HG03064 (cell line): Measurements from ENCODE around the gene TSFM.
A peak's percentile ranks its signal among the peaks of the same experiment; 100 is the strongest.

Experiments
- ATAC-seq: cut with Tn5 transposase; IDR thresholded peaks from one replicate; pipeline ENCODE4 v1.9.1; 2021; ENCODE audit warnings: low read depth; ENCODE audit not compliant: unreplicated experiment

Gene TSFM

DNA sequence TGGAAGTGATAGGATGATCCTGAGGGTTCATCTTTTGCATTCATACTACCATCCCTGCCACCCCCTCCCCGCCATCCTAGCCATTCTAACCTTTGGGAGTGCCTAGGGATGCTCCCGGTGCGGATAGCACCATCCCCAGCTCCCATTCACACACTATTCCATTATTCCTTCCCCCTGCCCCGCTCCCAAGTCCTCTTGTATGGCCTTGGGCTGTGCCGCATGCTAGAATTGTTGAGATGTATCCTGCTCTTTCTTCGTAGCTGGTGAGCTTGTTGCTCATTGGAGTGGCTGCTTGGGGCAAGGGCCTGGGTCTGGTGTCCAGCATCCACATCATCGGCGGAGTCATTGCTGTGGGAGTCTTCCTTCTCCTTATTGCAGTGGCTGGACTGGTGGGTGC lies 37.1 kb upstream of the TSFM start:
- ATAC-seq = no peak

DNA sequence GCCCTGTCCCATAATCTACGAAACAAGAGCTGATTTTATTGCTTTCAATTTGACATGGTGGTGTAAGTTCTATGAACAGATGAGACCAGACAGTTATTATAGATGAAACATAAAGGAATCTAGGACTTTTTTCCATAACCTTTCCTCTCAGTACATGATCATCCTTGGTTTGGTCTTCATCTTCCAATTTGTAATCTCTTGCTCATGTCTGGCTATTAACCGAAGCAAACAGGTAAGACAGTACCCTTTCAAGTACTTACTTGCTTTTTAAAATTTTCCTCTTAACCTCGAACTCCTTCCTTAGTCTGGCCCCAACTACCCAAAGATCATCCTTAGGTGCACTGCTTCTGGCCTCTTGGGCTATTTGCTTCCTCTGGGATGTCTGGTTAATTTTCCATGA lies 36.6 kb upstream of the TSFM start:
- ATAC-seq = no peak

DNA sequence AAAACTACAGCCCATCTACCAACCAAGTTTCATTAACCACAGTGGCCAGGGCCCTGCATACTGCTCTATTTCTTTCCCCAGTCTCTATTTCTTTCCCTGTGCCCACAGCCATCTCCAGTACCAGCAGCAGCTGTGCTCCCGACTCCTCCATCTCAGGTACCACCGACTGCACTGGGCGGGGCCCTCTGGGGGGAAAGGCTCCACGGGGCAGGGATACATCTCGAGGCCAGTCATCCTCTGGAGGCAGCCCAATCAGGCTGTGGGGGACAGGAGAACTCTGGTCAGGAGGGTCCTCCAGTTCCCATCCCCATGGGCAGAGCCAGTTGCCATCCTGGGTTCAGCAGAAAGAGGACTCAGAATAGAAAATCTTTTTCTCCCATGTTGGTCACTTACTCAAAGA lies 33.5 kb upstream of the TSFM start:
- no peak for ATAC-seq

DNA sequence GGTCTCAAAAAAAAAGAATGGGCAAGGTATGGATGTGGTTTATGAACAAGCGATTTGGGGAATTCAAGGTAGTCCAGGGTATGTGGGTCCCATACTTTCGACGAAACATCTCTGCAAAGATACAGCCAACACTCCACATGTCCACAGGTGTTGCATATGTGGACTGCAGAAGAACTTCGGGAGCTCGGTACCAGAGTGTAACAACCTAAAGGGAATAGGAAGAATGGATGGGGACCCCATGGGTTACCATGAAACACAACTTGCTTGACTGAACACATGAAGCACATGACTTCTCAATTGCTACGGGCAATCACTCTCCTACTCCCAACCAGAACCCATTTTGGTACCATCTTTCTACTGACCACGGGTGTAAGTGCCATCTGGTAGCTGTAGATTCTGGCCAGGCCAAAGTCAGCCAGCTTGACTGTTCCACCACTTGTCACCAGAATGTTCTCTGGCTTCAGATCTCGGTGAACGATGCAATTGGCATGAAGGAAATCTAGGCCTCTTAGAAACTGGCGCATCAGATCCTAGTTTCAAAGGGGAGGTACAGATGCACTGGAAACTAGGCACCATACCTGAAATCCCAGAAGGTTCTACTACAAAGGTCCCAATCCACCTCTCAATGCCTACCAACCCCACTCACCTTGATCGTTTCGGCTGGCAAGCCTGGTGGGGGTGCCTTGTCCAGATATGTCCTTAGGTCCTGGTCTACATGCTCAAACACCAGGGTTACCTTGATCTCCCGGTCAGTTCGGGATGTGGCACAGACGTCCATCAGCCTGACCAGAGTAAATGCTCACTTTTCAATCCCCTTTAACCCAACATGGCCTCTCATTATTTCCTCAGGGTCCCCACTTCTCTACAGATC lies 31.8 kb upstream of the TSFM start:
- no peak for ATAC-seq

DNA sequence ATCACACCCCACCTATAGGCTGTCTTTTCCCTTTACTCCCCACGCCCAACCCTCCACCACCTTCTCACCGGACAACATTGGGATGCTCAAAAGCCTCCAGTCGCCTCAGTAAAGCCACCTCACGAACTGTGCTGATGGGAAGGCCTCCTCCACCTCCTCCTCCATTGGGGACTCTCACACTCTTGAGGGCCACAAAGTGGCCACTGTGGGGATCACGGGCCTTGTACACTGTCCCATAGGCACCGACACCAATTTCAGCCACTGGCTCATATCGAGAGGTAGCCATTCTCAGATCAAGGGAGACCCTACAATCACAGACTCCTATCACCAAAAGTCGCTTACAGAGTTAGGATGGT lies 31.2 kb upstream of the TSFM start:
- no peak for ATAC-seq

DNA sequence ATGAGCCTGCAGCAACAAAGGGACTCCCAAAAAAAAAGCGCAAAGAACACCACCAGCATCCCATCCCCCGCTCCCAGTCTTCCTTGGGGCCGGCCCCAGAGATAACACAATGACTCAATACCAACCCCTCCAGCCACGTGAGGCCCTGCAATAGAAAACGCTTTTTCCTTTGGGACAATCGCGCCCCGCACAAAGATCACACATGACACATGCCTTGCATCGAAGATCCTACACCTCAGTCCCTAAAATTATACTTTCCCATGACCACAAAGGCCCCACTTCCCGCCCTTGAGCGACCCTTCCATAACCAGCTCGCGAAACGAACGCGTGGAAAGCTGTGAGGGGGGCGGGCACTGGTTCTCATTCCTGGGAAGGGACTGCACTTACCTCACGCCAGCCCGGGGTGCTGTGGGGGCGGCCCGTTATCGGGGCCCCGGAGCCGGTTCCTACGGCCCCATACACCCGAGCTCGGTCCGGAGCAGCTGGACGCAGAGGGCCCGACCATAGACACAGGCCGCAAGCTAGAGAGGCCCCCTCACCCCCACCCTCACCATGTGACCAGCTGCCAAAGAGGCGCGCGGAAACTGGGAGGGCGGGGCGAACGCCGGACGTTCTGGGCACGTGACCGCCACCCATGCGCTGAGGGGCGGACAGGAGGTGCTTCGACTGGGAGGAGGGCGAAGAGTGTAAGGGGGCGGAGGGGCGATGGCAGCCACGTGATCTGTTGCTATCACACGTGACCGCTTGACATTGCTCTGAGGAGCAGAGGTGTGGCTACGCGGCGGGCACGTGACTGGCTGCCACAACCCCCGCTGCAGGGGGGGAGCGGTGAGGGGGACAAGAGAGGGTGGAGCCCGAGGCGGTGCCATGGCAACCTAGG lies 30.6 kb upstream of the TSFM start, which contains the start of gene CDK4:
CDK4 (minus strand) TSS at position 523 of the 880 bp plus-strand sequence. CDS start 593 bp downstream, outside the sequence.
- ATAC-seq = peak; percentile 63

DNA sequence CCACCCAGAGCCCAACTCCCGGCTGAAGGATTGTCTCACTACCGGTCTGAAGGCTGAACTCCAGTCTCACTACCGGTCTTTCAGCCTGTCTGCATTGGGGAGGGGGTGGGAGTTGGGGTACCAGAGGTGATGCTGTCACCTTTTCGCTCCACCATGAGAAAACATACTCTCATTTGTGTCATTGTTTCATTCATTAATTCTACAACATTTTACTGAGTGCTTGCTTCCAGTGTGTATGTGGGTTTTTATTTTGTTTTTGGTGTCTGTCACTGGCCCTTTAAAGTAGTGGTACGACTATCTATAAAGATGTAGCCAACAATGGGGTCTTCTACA lies 30.0 kb upstream of the TSFM start:
- no peak for ATAC-seq

DNA sequence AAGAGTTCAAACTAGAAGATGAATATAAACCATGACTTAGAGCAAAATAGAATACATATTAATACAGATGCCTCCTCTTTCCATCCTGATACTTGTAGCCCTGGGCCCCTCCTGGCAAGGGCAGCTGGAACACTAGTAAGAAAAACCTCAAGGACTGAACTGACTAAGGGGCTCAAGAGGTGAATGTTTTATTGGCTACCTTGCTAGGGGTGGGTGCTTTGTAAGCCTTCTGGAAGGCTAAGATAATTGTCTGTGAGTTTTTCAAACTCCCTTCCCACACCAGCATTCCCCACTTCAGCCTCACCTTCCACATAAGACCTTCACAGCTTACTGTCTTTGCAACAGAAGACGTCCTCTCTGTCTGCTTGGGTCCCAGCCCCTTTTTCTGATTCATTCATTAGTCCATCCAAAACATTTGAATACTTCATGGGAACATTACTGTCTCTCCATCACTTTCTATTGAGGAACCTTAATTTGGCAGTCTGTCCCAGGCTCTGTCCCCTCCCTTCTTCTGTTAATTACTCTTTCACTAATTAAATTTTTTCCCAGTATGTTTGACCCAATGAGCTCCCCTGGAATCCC lies 28.7 kb upstream of the TSFM start:
- ATAC-seq = no peak

DNA sequence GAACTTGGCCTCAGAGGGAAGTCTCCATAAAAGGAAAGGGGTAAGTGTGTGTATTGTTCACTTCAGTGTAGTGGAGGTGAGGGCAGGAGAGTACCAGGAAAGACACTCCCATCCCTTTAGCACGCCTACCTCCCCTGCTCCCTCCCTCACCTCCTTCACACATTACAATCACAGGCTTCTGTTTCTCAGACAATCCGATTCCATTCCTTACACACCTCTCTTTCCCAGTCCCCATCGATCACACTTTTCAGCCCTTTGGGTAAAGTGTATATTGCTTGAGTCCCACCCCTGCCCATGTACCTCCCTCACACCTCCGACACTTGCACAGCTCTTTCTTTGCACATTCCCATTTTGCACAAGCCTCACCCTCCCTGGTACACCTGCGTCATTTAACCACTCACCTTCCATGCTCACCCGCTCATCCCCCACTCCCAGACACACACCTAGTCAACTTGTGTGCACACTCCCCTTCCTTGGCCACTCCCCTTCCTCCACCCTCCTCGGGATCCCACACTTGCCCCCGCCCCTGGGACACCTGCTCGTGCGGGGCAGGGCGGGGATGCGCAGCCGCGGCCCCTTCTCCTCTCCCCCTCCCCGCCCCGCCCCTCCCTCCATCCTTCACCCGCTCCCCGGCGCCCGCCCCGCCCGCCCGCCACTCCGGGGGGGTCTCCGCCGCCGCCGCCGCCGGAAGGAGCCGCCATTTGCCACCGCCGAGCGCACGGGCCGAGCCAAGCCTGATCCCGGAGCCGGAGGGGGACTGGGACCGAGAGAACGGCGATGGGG lies 28.0 kb upstream of the TSFM start, which contains the start of gene MARCHF9:
MARCHF9 (plus strand) TSS at position 693 of the 783 bp plus-strand sequence. CDS start 426 bp downstream, outside the sequence.
- ATAC-seq = peak; percentile 29

DNA sequence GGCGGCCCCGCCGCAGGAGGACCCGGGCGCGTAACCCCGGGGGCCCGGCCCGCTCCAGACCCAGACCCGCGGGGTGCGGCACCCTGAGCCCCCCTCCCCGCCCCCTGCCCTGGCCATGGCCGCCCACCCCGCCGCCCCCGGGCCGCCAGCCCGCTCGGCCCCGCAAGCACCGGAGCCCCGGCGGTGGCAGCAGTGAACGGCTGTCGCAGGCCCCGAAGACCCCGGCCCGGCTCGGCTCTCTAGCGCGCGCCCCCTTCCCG lies 27.5 kb upstream of the TSFM start:
- ATAC-seq = no peak

DNA sequence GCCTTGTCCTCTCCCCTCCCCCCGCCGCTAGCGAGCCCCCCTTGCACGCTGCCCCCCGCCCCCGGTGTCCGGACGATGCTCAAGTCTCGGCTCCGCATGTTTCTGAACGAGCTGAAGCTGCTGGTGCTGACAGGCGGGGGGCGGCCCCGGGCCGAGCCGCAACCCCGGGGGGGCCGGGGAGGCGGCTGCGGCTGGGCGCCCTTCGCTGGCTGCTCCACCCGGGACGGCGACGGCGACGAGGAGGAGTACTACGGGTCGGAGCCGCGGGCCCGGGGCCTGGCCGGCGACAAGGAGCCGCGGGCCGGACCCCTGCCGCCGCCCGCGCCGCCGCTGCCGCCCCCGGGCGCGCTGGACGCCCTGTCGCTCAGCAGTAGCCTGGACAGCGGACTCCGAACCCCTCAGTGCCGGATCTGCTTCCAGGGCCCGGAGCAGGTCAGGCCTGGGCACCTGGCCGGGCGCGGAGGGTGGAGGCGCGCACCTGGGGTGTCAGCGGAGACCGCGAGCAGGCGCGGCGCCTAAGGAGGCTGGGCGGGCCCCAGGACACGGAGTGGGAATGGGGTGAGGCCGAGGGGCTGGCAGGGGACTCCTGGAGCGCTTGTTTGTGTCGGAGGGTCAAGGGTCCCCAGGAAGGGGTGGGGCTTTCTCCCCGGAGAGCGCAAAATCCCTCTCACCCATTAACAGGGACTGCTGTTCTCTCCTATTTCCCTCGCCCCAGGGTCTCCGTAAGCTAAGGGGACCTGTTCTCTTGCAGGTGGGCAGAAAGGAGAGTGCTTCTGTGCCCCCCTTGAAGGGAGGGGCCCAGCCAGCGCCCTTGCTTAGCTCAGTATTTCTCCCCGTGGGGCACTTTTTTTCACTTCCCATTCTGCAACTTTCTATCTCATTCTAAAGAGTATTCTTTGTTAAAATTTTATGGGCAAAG lies 26.9 kb upstream of the TSFM start:
- no peak for ATAC-seq

DNA sequence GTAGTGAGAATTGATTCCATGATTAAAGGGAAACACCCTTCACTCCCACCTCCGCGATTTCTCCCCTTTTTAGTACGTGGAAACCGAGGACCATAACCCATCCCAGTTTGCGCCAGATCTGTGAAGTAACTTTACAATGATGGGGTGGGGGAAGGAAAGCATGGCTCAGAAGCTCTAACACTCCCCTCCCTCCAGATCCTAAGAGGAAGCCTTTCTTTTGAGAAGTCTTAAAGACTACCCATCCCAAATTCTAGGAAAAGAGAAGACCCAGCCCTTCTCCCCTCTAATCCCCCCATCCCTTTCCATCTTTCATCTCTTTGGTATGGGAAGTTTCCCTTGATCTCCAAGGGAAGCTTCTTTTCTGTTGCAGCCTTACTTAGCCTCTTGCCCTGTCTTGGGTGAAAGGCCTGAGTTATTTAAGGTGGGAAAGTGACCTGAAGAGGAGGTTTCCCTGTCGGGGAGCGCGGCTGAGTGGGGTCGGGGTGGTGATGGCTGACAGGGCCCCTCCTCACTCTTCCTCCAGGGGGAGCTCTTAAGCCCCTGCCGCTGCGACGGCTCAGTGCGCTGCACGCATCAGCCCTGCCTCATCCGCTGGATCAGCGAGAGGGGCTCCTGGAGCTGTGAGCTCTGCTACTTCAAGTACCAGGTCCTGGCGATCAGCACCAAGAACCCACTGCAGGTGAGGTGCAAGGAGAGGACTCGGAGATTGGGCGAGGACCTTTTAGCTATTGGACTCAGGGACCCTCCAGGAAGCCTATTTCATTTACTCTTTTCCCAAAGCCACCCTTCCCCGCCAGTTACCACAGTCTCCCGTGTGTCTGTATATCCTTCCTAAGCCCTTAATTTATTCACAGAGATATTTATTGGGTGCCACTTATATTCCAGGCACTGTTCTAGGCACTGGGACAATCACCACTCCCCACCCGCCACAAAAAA lies 25.9 kb upstream of the TSFM start:
- ATAC-seq = no peak

DNA sequence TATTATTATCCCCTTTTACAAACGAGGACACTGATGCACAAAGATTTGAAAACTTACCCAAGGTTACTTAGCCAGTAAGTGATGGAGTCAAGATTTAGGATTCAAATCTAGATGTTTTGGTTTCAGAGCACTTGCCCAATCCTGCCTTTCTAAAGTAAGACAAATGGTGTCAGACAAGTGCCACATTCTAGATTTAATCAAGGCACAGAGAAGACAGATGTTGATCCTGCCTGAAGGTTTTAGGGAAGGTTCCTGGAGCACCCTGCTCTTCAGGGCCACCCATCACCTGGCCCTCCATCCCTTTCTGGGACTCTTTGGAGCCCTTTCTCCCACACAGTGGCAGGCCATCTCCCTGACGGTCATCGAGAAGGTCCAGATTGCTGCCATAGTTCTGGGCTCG lies 24.8 kb upstream of the TSFM start:
- no peak for ATAC-seq

DNA sequence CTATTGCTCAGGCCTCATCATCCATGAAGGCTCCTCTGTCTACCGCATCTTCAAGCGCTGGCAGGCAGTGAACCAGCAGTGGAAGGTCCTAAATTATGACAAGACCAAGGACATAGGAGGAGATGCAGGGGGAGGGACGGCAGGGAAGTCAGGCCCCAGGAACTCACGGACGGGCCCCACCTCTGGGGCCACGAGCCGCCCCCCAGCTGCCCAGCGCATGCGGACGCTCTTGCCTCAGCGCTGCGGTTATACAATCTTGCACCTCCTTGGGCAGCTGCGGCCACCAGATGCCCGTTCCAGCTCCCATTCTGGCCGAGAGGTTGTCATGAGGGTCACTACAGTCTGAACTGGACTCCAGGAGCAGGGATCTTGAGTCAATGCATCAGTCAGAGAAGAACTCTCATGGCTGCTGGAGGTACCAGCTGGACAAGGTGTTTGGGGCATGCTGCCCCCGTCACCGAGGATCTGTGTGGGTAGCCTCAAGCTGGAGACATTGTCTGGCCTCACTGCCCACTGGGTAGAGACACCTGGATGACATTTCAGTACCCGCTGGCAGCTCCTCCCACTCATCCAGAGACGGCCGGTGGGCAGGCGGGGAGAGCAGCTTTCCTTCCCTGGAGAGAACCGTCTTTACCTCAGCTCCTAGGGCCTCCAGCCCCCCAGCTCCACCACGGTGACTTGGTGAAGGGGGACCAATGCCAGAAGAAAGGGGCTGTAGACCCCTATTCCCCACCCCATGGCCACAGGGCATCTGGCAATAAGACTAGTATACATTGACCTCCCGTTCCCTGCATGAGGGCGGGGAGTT lies 23.8 kb upstream of the TSFM start:
- ATAC-seq = no peak

DNA sequence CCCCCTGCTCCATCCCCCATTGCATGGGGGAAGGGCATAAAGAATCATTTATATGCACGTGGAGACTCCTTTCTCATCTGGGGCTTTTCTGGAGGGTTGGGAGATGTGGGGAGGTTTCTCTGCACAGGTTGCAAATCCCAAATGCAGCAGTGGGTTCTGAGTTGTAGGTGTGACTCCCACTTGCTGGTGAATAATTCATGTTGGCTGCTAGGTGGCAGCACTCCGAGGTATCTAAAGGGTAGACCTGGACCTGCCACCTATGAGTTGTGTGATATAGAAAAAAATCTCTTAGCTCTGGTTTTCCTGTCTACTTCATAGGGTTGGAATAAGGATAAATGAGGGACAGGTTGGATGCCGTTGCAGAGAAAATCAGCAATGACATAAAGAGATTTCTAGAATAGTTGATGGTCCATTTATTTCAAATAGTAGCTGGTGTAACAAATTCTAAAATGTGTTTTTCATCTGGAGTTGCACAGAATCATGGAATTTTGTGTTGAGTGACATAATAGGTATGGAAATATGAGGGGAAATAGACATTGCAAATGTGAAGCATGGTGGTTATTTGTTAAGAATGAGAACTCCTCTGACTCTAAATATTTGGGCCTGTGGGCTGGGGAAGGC lies 23.1 kb upstream of the TSFM start:
- no peak for ATAC-seq

DNA sequence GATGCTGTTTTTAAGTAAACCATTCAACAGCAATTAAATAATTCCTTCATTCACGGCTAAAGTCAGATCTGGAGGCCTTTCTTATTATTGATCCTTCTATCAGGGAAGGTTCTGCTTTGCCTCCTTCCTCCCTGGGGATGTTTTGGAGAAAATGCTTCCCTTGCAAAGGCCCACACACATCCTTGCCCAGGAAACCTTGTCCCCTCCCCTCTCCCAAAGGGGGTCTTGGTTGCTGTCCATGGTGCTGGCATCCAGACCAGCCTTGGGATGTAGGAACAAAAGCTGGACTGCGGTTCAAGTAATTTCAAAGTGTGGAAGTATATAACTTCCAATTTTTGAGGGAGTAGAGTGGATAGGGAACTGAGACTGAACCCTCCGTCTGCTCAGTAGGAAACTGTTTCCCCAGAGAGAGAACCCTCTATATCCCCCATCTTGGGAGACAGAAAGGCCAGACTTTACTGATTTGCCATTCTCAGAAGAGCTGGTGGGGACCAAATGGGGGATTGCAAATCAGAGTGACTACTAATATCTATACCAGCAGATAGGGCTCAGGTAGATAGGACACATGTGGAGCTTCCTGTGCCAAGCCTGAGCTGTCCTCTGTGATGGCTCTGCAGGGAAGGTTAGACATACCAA lies 22.1 kb upstream of the TSFM start:
- no peak for ATAC-seq

DNA sequence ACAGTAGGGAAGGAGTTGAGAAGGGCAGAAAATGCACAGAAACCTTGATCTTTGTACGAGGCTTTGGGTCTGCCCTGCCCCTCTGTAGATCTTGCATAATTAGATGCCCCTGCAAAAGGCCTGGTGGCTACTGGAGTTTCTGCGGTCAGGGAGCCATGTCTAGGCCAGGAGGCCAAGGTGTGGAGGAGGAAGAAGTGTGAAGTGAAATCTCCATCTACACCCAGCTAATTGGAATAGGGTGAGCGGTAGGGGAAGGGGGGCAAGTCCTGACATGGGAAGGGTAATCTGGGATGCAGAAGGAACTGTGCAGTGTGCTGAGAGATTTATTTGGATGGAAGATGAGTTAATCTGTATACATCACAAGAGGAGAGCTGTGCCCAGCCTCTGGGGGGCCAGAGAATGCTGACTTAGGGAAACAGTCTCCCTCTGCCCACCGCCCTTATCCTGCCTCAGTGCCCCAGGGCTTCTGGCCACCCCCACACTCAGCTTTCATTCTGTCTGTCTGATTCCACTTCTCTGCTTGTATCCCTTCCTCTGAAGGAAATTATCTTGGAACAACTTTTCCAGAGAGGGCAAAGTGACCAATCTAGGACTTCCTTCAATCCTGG lies 21.1 kb upstream of the TSFM start:
- ATAC-seq = no peak
